Stimulated activated CD8-positive, alpha-beta memory T cell treated with anti-CD3 and anti-CD28 coated beads, Interleukin-12 subunit alpha, Interleukin-12 subunit beta, amount 100 ng/mL, for 1 hour (primary cell): Measurements from ENCODE around the gene GAS5.
A peak's percentile ranks its signal among the peaks of the same experiment; 100 is the strongest.
"Not testable (repeated sequence)": the region's sequence is repeated elsewhere in the genome, so short reads cannot be mapped to it uniquely, and the experiment has no call there.

Experiments
- DNase-seq: peaks from one replicate; pipeline ENCODE4 v3.0.0-alpha.2; 2020; ENCODE audit warnings: low read depth

Gene GAS5

GRCh38 chr1:173867753-173868265, at the start of gene GAS5:
GAS5 (minus strand) TSS chr1:173867989.
- DNase-seq, result peak; percentile 97

DNA sequence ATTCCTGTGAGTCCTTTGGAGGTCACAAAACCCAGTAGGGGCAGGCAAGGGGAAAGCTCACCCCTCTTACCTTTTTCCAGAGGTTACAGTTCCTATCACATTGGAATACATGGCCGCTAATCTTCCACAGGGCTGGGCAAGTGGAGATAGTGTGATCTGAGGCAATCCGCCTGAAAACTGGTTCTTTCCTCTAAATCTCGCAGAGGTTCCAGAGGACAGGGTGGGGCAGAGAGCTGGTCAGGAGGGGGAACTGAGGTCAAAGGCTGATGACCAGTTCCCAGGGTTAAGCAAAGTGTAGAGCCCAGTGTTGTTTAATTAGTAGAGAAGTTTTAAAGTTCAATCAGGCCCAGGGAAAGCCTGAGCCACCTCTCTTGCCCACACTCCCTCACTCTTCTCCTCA, 49.4 kb upstream of the GAS5 start, which contains the start of gene SERPINC1:
TSS of gene SERPINC1 (minus strand) at position 179 of the 400 bp plus-strand sequence. CDS start at position 111, 68 bp downstream.
- DNase-seq, result no peak

DNA sequence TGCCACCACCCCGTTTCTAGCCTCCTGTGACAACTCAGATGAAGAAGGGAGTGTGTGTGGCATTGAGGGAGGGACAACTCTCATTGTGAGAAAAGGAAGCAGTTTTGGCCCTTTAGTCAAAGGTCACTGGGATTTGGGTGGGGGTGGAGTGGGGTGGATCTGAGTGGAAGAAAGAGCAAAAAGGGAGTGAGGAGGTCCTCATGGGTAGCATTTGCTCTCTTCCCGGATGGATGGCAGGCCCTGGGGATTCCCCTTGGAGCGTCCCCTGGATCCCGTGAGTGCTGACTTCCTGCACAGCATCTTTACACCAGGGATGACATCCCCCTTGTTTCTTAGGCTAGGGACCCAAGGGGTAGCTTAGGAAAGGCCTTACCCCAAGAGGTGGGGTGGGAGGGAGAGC, 48.9 kb upstream of the GAS5 start:
- DNase-seq, result no peak

DNA sequence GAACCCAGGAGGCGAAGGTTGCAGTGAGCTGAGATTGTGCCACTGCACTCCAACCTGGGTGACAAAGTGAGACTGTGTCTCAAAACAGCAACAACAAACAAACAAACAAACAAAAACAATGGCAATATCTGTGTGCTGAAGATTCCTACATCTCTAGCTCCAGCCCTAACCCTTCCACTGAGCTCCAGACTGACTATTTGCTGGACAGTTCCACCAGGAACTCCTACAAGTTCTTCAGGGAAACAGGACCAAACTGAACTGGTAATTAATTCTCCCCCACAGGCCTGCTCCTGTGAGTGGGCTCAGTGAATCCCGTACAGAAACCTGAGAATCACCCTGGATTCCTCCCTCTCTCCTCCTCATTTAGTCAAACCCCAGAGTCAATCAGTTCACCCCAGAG, 47.8 kb upstream of the GAS5 start:
- DNase-seq, result no peak

DNA sequence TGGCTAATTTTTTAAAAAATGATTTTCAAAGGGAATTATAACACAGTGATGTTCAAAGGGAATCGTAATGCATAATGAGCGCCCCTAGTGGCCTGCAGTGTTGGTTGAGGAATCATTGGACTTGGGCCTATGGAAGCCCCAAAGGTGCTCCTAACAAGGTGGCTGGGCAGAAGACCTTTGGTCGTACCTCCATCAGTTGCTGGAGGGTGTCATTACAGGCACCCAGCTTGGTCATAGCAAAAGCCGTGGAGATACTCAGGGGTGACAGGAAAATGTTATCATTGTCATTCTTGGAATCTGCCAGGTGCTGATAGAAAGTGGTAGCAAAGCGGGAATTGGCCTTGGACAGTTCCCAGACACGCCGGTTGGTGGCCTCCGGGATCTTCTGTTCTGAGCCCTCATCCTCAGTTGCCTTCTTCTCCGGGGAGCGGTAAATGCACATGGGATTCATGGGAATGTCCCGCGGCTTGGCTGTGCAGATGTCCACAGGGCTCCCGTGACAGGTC, 46.6 kb upstream of the GAS5 start:
- DNase-seq, result no peak

- DNase-seq, result no peak
Measured at GRCh38 chr1:173913111-173913510, 45.3 kb upstream of the GAS5 start.

GRCh38 chr1:173903827-173904531, 36.2 kb upstream of the GAS5 start:
- no peak for DNase-seq

DNA sequence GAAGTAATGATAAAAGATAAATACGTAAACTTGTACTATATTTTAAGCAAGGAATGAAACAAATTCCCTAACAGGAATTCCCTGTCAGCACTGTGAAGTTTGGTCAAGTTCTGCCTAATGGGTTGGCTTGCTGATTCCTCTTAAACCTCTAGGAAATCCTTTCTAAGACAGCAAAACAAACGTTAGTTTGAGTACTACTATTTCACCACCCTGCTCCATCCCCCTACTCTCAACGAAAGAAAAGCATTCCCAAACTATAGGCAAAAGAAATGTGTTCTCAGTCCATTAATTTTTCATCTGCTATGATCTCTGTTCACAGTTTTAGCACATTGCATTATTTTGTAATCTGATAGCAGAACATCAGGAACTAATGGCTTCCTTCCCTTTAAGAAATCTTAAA, 33.2 kb upstream of the GAS5 start:
- DNase-seq, result no peak

DNA sequence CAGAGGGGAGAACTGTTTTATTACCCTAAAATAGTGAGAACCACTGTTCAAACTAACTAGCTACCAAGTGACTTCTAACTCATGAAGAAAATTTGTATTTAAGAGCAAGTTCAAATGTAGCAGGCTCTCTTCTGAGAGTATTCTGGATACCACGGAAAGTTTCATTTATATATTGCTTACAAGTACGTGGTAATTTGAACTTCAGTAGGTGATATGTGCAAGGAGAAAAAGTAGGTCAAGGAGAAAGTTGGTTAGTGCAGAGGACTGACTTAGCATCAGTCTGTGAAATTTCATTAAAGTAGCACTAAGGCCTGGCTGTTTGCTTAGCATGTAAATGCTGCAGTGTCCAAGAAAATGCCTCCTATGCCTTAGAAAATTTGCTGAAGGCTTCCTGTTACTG, 32.6 kb upstream of the GAS5 start:
- no peak for DNase-seq

DNA sequence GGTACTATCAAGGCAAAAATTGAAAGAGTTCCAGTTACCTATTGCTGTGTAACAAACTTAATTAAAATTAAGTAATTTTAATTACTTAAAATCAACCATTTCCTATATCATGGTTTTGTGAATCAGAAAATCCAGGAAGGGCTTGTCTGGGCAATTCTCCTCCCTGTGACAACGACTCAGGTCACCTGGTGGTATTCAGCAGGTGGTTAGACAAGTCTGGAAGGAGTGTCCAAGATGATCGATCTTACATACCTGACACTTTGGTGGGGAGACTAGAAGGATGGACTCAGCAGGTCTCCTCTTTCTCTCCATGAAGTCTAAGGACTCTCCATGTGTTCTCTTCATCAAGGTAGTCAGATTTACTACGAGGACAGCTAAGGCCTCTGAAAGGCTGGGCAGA, 26.4 kb upstream of the GAS5 start:
- no peak for DNase-seq

DNA sequence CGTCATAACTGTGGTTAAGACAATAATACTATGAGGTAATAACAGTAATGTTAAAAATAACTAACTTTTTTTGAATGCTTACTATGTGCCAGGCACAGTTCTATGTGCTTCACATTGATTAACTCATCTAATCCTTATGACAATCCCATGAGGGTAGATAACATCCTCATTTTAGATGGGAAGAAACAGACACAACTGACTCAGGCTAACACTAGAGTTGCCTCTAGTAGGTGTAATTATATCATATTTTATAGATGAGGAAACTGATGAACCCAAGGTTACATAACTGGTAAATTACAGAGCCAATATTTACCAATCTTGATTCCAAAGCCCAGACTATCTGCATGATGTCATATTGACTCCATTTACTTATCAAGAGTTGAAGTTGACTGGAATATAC, 25.8 kb upstream of the GAS5 start:
- DNase-seq, result no peak

DNA sequence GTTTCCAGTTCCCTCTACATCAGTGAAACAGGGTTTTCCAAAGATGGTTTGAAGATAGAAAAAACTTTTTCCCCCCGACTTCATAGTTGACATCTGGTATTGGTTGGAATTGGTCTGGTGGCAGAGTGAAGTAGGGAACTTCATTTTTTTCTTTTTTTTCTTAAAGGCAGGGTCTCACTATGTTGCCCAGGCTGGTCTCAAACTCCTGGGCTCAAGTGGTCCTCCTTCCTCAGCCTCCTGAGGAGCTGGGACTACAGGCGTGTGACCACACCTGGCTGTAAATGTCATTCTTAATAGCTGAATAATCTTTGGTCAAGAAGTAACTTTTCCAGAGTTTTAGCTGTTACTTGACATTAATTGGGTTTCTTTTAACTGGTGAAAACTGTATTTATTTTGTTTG, 22.1 kb upstream of the GAS5 start:
- no peak for DNase-seq

- DNase-seq, result no peak
Measured at GRCh38 chr1:173888749-173889148, 21.0 kb upstream of the GAS5 start.

- no peak for DNase-seq
Measured at GRCh38 chr1:173887627-173888026, 19.8 kb upstream of the GAS5 start.

DNA sequence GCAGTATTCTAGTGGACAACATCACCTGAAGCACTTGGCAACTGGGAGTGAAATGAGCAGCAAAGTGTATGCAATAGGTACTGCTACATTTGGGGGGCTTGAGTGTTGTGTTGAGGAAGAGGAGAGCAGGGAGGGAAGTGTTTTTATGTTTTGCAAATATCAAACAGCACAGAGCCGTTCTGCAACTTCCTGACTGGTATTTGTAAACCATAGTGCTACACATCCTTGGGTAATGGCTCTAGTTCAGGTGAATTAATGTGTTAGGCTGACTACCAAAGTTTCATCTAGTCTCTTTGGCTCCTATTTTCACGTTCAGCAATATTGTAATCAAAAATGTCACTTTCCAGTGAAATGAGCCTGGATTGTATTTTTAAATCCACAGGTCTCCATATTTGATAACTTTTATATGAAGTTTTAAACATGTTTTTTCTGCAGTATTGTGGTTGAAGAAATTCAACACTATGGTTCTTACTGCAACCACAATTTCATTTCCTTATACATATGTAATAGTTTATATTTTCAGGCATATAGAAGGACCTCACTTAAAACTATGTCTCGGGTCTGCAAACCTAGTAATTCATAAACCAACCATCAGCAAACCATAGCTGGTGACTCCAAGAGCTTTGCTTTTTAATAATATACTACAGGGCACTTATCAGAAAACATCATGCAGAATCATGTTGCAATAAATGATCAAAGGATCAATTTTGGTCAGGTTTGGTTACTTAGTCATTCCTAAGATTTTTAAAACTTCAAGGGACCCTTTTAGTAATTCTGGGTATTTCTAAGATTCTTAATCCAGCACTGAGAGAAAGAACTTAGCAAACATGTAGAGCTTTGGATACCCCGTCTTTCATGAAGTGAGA, 19.2 kb upstream of the GAS5 start:
- DNase-seq, result no peak

GRCh38 chr1:173884701-173885100, 16.9 kb upstream of the GAS5 start:
- no peak for DNase-seq

DNA sequence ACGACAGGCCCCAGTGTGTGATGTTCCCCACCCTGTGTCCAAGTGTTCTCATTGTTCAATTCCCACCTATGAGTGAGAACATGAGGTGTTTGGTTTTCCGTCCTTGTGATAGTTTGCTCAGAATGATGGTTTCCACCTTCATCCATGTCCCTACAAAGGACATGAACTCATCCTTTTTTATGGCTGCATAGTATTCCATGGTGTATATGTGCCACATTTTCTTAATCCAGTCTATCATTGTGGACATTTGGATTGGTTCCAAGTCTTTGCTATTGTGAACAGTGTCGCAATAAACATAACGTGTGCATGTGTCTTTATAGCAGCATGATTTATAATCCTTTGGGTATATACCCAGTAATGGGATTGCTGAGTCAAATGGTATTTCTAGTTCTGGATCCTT, 13.3 kb upstream of the GAS5 start:
- DNase-seq, result not testable (repeated sequence)

DNA sequence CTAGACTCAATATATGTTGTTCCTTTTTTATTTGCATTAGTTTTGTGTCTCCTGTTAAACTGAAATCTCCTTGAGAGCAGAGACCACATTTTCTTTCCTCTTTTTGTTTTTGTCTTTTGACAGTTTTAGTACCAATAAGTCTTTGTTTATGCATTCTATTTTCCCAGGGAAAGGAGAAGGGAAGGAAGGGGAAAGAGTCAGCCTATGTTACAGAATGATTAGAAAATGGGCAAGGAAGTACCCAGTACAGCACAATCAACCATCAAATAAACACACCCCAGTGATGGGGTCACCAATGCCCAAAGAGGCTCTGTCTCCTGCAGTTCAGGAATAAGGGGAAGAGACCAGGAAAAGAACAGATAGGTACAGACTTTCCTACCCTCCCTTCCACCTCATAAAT, 10.5 kb upstream of the GAS5 start:
- DNase-seq, result no peak

DNA sequence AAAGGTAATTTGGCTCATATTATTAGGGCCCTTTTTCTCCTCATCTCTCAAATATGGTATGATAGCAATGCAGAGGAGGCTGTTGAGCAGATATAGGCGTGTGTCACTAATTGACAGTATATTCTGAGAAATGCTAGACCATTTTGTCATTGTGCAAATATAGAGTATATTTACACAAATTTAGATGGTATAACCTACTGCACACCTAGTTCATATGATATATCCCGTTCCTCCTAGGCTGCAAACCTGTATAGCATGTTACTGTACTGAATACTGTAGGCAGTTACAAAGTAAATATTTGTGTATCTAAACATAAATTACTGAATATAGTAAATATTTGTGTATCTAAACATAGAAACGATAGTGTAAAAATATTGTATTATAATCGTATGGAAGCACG, 8.9 kb upstream of the GAS5 start:
- no peak for DNase-seq

DNA sequence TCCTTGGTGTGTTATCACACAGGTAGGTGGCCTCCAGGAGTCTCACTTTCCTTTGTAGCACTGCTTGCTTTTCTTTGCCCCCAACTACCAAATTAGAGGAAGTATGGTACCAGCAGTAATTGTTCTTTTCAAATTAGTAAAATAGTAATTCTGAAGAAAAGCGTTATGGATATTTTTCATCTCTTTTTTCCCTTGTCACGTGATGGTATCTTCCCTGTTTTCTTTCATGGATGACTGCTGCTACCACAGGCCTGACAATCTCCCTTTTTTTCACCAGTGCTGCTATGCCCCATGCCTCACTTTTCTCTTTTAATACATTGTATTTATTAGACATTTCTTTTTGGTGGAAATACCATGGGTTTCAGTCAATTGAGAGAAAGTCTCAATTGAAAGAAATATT, 3.7 kb upstream of the GAS5 start:
- DNase-seq, result no peak

DNA sequence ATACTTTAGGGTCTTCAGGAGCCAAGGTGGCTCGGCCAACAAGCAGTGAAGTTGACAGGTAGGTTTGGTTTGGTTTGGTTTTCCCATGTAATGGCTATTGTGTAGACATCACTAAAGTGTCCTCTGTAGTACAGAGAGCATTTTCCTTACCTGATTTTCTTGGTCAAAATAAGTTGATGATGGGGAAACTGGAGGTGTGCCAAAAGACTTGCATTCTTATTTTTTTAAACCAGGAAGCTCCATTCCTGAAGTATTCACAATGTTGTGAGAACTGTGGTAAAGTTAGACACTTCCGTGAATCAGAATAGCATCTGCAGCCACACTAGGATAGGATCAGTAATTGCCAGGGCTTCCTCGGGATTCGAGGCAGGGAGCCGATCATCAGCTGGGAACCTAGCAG, 3.3 kb upstream of the GAS5 start:
- DNase-seq, result no peak

GRCh38 chr1:173870252-173871075, 2.7 kb upstream of the GAS5 start:
- DNase-seq, result no peak
